ENCODE data around the gene HEXB.

HEXB gene
- 175 to 727 (median 467) reads per million in 17 experiments for total RNA-seq

DNA sequence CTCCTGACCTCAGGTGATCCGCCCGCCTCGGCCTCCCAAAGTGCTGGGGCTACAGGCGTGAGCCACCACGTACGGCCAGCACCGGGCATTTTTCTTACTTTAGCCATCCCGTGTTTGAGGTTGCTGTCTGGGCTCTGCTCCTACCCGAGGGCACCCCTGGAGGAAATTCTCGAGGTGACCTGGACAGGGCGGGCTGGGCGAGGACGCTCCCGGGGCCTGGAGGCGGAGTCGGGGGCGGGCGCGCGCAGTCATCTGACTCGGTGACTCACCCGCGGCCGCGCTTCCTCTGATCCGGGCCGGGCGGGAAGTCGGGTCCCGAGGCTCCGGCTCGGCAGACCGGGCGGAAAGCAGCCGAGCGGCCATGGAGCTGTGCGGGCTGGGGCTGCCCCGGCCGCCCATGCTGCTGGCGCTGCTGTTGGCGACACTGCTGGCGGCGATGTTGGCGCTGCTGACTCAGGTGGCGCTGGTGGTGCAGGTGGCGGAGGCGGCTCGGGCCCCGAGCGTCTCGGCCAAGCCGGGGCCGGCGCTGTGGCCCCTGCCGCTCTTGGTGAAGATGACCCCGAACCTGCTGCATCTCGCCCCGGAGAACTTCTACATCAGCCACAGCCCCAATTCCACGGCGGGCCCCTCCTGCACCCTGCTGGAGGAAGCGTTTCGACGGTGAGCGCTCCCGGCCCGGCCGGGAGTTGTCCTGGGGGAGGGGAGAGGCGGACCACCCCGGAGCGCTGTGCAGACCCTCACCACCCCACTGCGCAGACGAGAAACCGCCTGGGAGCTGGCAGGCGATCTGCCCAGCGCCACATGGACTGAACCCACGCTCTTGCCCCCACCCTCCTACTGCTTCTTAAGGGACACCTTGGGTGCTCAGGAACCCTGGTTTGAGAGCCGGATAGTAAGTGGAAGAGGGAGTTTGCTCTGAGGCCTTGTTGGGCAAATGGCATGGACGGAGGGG lies at the start of gene HEXB:
TSS of gene HEXB (plus strand) at position 334 of the 952 bp plus-strand sequence. CDS start at position 362, 28 bp downstream.
- DNase-seq, result peak; percentile 94 to 98 (median 96)

DNA sequence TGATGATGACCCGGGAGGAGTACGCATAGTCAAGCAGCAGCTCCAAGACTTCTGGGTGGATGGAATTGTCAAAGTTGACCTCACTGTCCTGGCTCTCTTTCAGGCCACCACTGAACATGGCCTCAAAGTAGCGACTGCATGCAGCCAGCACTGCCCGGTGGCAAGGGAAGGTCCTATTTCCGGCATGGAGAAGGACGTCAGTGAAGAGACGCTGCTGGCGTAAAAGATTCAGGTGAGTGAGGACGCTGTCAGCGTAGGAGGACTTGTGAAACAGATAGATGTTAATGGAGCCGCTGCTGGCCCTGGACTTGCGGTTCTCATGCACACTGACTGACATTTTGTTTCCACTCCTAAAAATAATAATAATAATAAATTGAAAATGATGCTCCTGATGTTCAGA lies 48.9 kb upstream of the HEXB start:
- no peak for DNase-seq

DNA sequence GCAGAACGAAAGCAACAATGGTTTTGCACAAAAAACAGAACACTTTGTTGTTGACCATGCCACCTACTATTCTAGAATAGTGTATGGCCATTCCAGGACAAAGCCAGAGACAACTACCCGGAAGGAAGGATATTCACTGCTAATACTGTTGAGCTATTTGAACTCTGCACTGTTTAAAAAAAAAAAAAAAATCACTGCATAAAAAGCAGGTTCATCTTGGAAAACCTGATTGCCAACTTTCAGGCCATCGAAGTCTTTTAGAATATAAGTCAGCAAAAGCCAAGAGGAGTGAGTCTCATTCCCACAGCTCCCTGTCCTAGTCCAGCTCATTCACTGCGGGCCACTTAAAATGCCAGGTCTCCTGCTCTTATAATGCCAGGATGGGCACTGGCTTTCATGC lies 48.5 kb upstream of the HEXB start:
- DNase-seq, result no peak

DNA sequence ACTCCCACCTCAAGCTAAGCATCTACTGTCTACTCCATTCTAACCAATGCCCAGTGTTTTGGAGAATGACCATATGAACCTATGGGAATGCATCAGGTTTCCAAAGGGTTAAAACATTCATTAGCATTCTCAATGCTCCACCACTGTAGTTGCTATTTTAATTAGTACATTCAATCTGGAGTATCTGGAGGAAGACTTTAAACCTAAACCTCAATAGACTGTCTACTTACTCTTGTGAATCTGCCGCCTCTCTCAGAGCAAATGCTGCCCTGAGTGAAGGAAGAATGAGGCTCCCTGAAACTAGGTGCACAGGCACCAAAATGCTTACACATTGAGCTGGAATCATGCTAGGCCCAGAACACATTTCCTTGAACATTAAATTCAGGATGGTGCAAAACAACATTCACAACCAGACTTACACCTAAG lies 46.5 kb upstream of the HEXB start:
- DNase-seq, result no peak

DNA sequence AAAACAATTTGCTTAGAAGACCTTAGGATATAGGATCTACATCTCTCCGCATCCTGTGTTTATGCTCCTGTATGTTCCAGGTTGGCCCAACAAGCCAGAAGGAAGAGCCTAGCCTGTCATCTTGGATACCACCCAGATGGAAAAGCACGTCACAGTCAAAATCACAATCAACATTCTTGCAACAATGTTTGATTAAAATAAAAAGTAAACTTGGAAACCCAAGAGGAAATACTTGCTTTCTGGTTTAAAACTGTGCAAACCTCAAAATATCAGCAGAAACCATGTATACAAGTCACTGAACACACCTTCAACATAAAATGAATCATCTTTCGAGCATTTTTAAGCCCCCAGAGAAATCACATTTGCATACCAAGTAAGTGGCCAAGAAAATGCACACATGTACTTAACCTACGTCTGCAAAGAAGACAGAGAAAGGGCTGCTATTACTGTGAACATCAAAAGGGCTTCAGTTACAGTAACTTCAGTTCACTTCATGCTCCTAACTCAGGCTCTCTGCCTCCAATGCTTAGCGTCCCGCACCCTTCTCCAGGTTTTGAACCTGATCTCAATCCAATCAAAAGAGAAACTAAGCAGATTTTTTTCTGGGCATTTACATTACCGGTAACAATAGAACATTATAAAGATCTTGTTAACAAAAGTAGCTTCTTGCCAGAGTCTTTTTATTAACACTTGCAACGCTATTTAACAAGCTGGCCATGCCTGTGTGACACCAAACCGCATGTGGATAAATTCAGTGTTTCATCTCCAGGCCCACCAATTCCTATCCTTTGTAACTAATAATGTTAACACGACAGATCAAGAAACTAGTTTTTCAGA lies 45.8 kb upstream of the HEXB start:
- peak in 2 of 4 experiments; percentile 14 to 30 for DNase-seq

DNA sequence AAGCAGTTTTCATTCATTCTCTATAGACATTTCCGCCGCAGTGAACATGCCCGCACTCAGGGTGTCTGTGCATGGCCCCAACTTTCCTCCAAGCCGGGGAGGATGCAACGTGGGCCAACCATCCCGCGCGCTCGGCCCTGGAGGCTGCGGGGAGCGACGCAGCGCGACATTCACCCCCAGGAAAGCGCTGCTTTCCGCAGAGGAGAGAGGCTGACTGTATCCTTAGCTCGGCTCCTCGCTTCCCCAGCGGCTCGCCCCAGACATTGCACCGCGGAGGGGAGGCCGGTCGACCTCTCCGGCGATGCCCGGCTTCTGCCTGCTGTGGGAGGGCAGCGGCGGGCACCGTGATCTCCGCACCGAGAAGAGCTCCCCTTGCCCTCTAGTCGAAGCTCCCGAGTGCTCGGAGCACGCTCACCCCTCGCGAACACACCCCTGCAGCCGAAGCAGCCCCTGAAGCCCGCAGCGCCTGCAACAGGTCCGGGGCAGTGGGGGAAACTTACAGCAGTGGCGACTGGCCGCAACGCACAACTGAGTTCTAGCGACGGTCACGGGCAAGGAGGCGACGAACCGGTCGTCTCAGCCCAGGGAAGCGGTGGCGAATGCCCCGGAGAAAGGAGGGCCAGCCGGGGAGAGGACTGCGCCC lies 45.1 kb upstream of the HEXB start:
- peak; percentile 57 to 81 (median 72) for DNase-seq

DNA sequence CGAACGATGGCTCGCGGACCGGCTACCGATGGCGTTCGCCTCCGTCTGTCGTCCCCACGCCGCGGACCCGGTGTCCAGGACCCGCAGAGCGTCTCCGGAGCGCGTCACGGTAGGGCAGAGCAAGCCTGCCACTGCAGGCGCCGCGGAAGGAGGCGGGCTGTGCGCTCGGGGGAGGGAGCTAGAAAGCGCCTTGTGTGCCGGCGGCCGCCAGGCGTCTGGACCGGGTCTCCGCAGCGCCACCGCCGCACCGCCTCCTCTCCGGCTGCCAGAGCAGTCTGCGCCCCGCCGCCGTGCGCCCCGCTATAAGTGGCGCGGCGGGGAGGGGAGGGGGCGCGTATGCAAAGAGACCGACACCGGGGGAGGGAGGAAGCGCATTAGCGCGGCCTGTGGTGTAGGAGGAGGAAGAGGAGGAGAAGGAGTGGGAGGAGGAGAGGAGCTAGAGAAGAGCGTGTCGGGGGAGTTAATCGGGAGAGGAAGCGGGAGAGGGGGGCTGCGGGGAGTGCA lies 44.5 kb upstream of the HEXB start, which contains the start of gene ENC1:
TSS of gene ENC1 (minus strand) at position 279 of the 504 bp plus-strand sequence. CDS start 4,243 bp downstream, outside the sequence.
- DNase-seq, result peak; percentile 91 to 96 (median 94)

DNA sequence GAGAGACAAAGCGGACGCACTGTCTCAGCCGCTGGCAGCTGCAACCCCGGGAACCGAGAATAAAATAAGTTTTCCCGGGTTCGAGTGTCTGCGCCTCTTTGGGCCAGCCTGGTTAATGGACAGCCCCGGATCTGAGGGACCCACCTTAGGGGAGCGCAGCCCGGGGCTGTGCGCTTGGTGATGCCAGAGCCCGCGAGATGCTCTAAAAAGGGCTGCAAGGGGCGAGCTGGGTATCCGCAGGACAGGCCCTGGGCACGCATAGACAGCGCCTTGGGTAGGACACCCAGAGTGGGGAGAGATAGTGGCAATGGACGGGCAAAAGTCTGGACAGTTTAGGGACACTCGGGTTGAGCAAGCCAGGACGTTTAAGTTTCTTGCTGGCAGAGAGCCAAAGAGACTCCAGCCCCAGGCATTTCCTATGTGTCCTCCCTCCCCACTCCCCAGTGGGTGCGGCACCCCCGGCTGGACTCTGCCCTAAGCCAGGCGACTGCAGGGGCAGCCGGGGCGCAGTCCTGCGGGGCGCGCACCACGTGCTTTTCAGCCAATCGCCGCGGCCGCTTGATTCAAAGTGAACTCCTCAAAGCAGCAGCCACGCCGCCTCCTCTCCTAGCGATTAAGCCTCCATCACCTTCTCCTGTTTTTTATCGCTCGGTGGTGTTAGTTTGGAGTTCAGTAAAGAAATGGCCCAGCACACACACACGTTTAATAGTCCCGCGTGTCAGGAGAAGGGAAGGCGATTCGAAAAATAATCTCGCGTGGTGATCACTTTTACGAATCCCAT lies 43.9 kb upstream of the HEXB start:
- DNase-seq, result peak; percentile 81 to 89 (median 86)

DNA sequence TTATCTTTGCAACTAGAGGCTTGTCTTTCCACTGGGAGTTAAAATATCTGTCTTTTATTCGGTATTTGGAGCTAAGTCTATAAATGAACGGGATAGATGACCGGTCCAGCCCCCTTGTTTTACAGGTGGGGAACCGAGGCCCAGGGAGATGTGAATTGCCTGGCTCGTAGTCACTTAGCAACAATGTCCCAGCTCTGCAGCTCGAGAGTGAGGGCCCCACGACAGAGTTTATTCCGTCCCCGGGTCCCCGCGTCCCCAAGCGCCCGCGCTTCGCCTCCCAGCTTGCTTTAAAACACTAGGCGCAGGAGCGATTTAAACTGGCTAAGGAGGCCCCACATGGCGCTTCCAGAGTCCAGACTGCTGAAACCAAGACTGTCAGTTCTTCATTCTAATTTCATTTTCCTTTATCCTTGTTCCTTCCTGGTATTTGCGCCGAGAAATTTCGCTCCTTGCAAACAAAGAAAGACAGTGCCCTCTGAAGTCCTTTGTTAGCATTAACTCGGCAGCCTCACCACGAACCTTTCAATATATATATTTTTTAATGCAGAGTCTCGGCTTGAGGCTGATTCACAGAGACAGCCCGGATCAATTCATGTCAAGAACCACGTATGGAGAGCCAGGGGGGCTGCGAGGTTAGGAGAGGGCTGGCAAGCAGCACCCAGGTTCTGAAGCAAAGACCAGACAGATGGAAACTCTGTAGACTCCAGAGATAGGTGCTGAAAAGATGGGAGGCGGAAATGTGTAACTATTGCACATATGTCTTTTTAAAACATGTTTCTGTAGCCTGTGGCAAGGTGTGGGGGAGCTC lies 43.1 kb upstream of the HEXB start:
- DNase-seq, result peak; percentile 75 to 91 (median 80)

DNA sequence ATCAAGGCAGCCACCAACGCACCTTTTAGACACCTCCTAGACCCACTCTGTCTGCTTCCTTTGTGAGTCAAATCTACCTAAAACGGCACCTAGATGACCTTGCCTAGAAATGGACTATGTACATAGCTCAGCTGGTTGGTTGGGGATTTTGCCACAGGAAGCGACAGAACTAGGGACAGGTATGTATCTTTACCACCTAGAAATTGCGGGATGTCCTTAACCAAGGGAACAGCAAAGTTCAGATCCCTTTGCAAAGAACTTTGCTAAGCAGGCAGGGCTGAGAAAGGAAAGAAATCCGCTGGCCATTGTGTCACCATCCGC lies 42.5 kb upstream of the HEXB start:
- no peak for DNase-seq

DNA sequence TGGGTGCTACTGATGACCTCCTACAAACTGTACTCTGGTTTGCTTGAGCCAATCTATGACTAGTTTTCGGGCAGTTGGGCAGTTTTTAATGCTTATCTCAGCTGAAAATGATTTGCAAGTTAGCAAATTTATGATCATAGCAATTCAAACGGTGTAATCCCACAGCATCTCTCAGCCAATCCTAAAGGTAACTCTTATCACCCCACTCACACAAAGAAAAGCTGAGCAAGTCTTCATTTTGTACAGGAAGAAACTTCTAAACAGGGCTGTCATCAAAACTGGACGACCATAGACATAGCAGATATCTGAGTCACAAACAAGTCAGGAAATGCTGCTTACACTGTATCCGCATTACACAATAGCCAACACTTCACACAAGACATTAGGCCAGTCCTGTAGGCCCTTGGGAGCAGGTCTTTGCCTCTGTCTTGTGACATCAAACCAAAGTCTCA lies 41.9 kb upstream of the HEXB start:
- DNase-seq, result peak; percentile 81 to 96 (median 90)

DNA sequence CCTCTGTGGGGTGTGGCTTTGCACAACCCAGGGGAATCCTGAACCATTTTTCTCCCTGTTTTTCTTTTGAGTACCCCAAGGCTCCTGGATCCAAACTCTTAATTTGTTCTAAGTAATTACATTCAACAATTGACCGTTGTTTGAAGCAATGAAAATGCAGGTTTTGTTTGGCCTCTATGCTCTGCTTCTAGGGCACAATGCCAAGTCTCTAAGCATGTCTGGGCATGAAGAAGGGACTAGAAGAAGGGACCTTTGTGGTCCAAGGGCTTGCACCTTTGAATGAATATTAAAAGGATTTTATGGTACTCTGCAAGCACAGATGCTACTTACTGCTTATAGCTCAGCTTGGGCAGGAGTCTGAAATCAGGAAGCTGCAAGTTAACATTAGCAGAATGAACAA lies 37.9 kb upstream of the HEXB start:
- no peak for DNase-seq

DNA sequence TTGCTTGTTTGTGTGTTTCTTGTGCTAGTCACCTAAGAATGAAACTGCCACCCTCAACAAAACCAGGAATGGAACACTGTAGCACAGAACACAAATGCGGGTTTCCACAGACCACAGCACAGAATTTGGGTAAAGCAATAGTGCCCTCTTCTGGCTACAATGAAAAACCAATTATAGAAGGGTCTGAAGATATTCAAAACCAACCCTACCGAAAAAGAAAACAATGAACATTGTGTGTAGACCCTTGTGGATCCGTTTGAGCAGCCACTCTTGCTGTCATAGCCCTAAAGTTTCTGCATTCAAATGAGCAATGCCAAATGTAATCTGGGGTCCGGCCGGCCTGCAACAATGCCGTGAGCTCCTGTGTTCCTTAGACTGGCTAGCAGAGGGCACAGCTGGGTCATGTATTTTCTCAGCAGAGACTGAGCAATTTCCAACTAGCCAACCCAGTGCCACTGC lies 36.2 kb upstream of the HEXB start:
- DNase-seq, result peak; percentile 58 to 83 (median 70)

DNA sequence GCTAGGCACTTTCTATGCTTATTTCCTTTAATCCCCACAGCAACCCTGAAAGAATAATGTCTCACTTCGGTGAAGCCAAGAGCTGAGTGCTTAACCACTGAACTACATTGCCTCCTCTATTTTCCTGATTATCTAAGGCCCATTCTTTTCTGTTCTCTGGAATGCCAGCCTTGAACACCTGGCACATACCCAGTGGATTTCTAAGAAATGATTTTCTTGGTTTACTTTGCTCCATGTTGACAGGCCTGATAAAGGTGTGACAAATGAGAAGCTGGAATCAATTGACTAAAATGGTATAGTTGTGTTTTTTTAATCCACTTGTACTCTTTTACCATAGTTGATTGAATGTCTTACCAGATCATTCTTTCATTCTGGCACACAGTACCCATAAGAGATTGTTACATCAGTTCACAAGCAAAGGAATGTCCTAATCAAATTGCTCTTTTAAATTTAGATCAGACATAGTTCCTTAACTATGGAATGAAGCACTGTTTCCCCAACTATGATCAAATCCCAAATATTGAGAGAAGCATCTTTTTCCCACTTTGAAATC lies 35.5 kb upstream of the HEXB start:
- DNase-seq, result no peak

DNA sequence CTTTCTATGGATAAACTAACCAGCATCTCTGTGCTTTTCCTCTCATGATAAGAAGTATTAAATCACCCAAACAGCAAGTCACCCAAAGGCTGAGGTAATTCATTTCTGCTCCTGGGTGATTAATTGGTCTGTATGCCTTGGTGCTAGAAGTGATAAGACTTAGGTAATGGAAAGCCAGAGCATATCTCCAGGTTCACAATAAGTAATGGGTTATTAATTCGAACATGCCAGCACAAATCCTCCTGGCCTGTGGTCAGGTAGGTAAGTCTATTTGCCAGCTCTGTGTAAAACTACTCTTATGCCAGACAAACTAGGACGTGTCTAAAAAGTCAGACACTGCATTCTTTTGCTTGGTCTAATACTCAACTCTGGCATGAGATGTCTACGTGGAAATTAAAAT lies 33.3 kb upstream of the HEXB start:
- no peak for DNase-seq

DNA sequence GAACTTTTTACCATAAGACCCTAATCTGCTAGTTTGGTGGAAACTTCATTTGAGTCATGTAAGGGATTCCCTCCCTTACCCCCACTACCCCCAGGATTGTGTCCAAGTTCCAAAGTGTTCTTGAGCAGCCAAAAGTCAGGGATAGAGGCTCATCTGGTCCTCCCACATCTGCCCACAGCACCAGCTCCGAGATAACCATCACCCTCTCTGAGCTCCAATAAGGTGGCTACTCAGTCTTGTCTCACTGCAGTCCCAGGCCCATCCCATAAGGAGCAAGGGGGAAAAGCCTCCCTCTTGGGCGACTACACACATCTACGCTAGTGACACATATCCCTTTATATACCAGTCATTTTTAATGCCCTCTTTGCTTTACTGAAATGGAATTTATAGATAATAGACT lies 32.5 kb upstream of the HEXB start:
- no peak for DNase-seq

DNA sequence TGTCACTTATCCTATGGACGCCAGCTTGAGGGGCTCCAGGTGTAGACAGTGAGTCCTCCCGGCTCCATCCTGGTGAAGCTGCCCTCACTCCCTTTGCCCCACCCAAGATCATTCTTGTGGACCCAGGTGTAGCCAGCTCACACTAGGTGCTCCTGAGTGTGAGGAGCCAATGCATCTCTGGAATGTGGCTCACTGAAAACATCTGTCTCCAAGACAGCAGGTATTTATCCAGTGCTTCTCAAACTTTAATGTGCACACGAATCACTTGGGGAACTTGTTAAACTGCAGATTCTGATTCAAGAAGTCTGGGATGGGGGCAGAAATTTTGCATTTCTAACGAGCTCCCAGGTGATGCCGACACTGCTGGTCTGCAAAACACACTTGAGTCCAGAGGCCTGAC lies 31.0 kb upstream of the HEXB start:
- DNase-seq, result no peak

DNA sequence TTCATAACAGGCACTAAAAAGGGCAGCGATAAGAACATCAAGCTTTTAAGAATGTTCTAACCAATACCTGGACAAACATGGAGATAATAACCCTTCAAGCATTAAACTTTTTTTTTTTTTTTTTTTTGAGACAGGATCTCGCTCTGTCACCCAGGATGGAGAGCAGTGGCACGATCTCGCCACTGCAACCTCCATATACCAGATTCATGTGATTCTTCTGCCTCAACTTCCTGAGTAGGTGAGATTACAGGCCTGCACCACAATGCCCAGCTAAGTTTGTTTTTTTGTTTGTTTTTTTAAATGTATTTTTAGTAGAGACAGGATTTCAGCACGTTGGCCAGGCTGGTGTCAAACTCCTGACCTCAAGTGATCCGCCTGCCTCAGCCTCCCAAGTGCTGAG lies 29.8 kb upstream of the HEXB start:
- DNase-seq, result no peak

DNA sequence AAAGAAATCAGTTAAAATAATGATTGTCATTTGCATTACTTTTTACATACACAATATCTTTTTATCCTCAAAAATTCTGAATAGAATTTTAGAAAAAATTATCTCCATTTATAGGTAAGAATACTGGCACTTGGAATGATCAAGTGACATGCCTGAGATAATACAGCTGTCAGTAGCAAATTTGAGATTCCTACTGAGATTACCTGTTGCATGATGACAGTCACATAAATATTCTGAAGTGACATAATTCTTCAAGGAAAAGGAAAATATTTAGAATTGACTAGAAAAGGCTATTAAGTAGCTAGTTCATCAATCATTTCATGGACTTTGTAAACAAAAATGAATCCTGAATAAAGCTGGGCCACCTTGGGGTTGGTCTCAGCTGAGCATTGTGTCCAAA lies 29.3 kb upstream of the HEXB start:
- no peak for DNase-seq

DNA sequence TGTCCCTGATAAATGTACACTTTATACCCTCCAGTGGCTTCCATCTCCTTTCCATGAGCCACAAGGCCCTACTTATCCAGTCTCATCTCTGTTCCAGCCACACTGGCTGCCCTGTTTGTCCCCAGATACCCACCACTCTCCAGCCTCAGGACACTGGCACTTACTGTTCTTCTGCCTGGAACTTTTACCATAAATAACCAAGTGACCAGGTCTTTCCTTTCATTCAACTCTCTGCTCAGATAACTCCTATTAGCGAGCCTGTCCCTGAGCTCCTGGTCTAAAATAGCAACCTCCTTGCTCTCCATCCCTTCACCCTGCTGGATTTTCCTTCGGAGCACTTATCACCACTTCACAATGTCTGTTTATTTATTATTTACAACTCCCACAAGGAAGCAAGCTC lies 27.9 kb upstream of the HEXB start:
- DNase-seq, result no peak

Data from suppressor macrophage (primary cell).